Sigmoid colon (tissue), 4 donors: ENCODE data around the gene MXRA8.

Experiments used
- CTCF ChIP-seq, 4 experiments: fragments of 450-650 bp in 3 of 4; fragments of 200-600 bp in 1 of 4; IDR thresholded peaks; one replicate each; pipeline ENCODE4 v1.5.1; 2016 to 2019; ENCODE audit warnings: antibody characterized with exemption in 4 of 4, mild to moderate bottlenecking in 3 of 4, moderate library complexity in 2 of 4
- POLR2AphosphoS5 ChIP-seq, 4 donors: sonication (generic); formaldehyde crosslinking; IDR thresholded peaks; one replicate each; pipeline ENCODE4 v1.6.1; 2017; ENCODE audit warnings: antibody characterized with exemption in 4 of 4

GRCh38 chr1:1310476-1311053, 47.8 kb downstream of the MXRA8 start:
- no peak for TF ChIP-seq CTCF (IDR thresholded peaks at IDR 0.05)
- TF ChIP-seq POLR2AphosphoS5 (IDR thresholded peaks at IDR 0.05) = no peak
